ENCODE measurements around the gene BMP7. TPM values are rescaled to one million over a fixed set of nuclear protein-coding genes. Genes with fewer than 3 reads are reported as not detected.

The BMP7 gene
- total and polyA plus RNA-seq, 11 donors, result 0.72 to 12.3 (median 3.7) TPM

- no peak for DNase-seq
Observed at GRCh38 chr20:57124800-57125517, 141.5 kb downstream of the BMP7 start.

GRCh38 chr20:57124366-57124765 lies 142.1 kb downstream of the BMP7 start:
- peaks cover 0 to 7% (median 0%) of the 10 kb centered on the region in 12 donors for H3K4me1 ChIP-seq
- H3K27me3 ChIP-seq, result peaks cover 0 to 6% (median 0%) of the 10 kb centered on the region in 9 donors
- ATAC-seq (no peak), DNase-seq (no peak)
- no peak for TF ChIP-seq CTCF (IDR thresholded peaks at IDR 0.05)
- no peak for TF ChIP-seq POLR2A (IDR thresholded peaks at IDR 0.05)
- no peaks in the 10 kb centered on the region for H3K9me3 ChIP-seq
- 55 to 78% (median 59%) methylated on average over 6 of the region's 6 CpGs for WGBS, 4 donors
- no peak overlapping the region for H3K4me3 ChIP-seq
- no peaks in the 10 kb centered on the region for H3K36me3 ChIP-seq
- H3K27ac ChIP-seq, result no peak overlapping the region
- intact Hi-C loops (cut with DNase I), result no loop called here

More at GRCh38 chr20:57124800-57125517, 141.5 kb downstream of the BMP7 start:
- Histone ChIP-seq H3K4me1 (peaks cover 0 to 7% (median 0%) of the 10 kb centered on the region in 12 donors), H3K27ac (no peak overlapping the region), H3K27me3 (peaks cover 0 to 6% (median 0%) of the 10 kb centered on the region in 9 donors), H3K9me3 (no peaks in the 10 kb centered on the region), H3K4me3 (no peak overlapping the region), H3K36me3 (no peaks in the 10 kb centered on the region)
- TF ChIP-seq POLR2A (IDR thresholded peaks at IDR 0.05), result no peak
- TF ChIP-seq CTCF (IDR thresholded peaks at IDR 0.05), result no peak
- intact Hi-C loops (cut with DNase I), result no loop called here
- no peak for ATAC-seq
- 62 to 67% (median 64%) methylated on average over 12 of the region's 12 CpGs for WGBS, 4 donors

GRCh38 chr20:57123504-57123903 lies 142.9 kb downstream of the BMP7 start:
- H3K4me1 ChIP-seq, result peaks cover 0 to 5% (median 0%) of the 10 kb centered on the region in 12 donors
- 92 to 97% (median 96%) methylated on average over 4 of the region's 4 CpGs for WGBS, 4 donors
- no peaks in the 10 kb centered on the region for H3K9me3 ChIP-seq
- H3K4me3 ChIP-seq, result no peak overlapping the region
- ATAC-seq (no peak), DNase-seq (no peak)
- no peak overlapping the region for H3K27ac ChIP-seq
- no peaks in the 10 kb centered on the region for H3K36me3 ChIP-seq
- TF ChIP-seq POLR2A (IDR thresholded peaks at IDR 0.05) (no peak), CTCF (IDR thresholded peaks at IDR 0.05) (no peak)
- peaks cover 0 to 6% (median 0%) of the 10 kb centered on the region in 9 donors for H3K27me3 ChIP-seq
- intact Hi-C loops (cut with DNase I), result no loop called here

- 81 to 87% (median 84%) methylated on average over 7 of the region's 7 CpGs for WGBS, 4 donors
- Histone ChIP-seq H3K27ac (no peak overlapping the region), H3K36me3 (no peaks in the 10 kb centered on the region), H3K9me3 (no peaks in the 10 kb centered on the region), H3K4me3 (no peak overlapping the region), H3K4me1 (no peaks in the 10 kb centered on the region), H3K27me3 (peaks cover 0 to 6% (median 0%) of the 10 kb centered on the region in 9 donors)
- intact Hi-C loops (cut with DNase I), result no loop called here
- ATAC-seq, result no peak
- no peak for TF ChIP-seq POLR2A (IDR thresholded peaks at IDR 0.05)
- no peak for TF ChIP-seq CTCF (IDR thresholded peaks at IDR 0.05)
- DNase-seq, result no peak
Observed at GRCh38 chr20:57122536-57123489, 143.6 kb downstream of the BMP7 start.
